ENCODE data around the gene B9D1. TPM values are rescaled to one million over a fixed set of nuclear protein-coding genes. Genes with fewer than 3 reads are reported as not detected.

The B9D1 gene
- total RNA-seq, 1 donor from 2014 or later, result 6.7 TPM

GRCh38 chr17:19332371-19333131 is 30.0 kb downstream of the B9D1 start:
- intact Hi-C loops (cut with micrococcal nuclease), result no loop called here
- Mint-ChIP-seq H3K4me1 (ENCODE audit: low read depth) (peaks cover 3% of the 10 kb centered on the region), H3K9me3 (no peaks in the 10 kb centered on the region), H3K27ac (no peak overlapping the region), H3K27me3 (ENCODE audit: low read depth) (peaks cover 2% of the 10 kb centered on the region), H3K4me3 (ENCODE audit: low read depth) (no peak overlapping the region), H3K36me3 (ENCODE audit: low read depth) (no peaks in the 10 kb centered on the region)
- no peak for DNase-seq (ENCODE audit: low spot score)

- Mint-ChIP-seq H3K27me3 (ENCODE audit: low read depth) (peaks cover 2% of the 10 kb centered on the region), H3K4me1 (ENCODE audit: low read depth) (peaks cover 3% of the 10 kb centered on the region), H3K36me3 (ENCODE audit: low read depth) (no peaks in the 10 kb centered on the region), H3K4me3 (ENCODE audit: low read depth) (no peak overlapping the region), H3K9me3 (no peaks in the 10 kb centered on the region), H3K27ac (no peak overlapping the region)
- intact Hi-C loops (cut with micrococcal nuclease), result no loop called here
- DNase-seq (ENCODE audit: low spot score), result no peak
Observed at GRCh38 chr17:19331543-19332245, 30.8 kb downstream of the B9D1 start.

GRCh38 chr17:19331134-19331533 is 31.4 kb downstream of the B9D1 start:
- Mint-ChIP-seq H3K9me3 (no peaks in the 10 kb centered on the region), H3K36me3 (ENCODE audit: low read depth) (no peaks in the 10 kb centered on the region), H3K4me1 (ENCODE audit: low read depth) (peaks cover 3% of the 10 kb centered on the region), H3K27me3 (ENCODE audit: low read depth) (peaks cover 2% of the 10 kb centered on the region), H3K27ac (no peak overlapping the region), H3K4me3 (ENCODE audit: low read depth) (no peak overlapping the region)
- no peak for DNase-seq (ENCODE audit: low spot score)
- intact Hi-C loops (cut with micrococcal nuclease), result no loop called here

GRCh38 chr17:19330271-19330670 is 32.3 kb downstream of the B9D1 start:
- DNase-seq (ENCODE audit: low spot score), result no peak
- Mint-ChIP-seq H3K36me3 (ENCODE audit: low read depth) (no peaks in the 10 kb centered on the region), H3K9me3 (peaks cover 6% of the 10 kb centered on the region), H3K4me1 (ENCODE audit: low read depth) (peaks cover 3% of the 10 kb centered on the region), H3K27me3 (ENCODE audit: low read depth) (peaks cover 2% of the 10 kb centered on the region), H3K27ac (no peak overlapping the region), H3K4me3 (ENCODE audit: low read depth) (no peak overlapping the region)
- intact Hi-C loops (cut with micrococcal nuclease), result no loop called here

- Mint-ChIP-seq H3K9me3 (peaks cover 10% of the 10 kb centered on the region), H3K27ac (no peak overlapping the region), H3K4me1 (ENCODE audit: low read depth) (peaks cover 3% of the 10 kb centered on the region), H3K27me3 (ENCODE audit: low read depth) (peaks cover 6% of the 10 kb centered on the region), H3K4me3 (ENCODE audit: low read depth) (no peak overlapping the region), H3K36me3 (ENCODE audit: low read depth) (no peaks in the 10 kb centered on the region)
- intact Hi-C loops (cut with micrococcal nuclease), result no loop called here
- no peak for DNase-seq (ENCODE audit: low spot score)
Observed at GRCh38 chr17:19329839-19330238, 32.7 kb downstream of the B9D1 start.

DNA sequence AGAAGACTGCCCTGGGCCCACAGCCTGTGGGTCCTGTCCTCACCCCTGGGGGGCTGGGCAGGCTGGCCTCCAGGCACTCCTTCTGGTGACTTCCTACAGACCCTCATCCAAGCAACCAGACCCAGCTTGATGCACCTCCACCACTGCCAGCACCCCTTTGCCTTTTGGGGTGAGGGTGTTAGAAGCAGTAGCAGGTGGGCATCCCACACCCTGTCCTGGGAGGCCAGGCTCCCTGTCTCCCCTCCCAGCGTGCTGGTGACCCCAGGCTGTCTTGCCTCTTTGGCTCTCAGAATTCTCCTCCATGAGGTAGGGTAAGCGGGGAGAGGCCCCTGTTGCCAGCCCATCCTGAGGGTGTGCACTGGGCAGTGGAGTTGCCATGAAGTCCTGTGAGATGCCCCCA is 33.4 kb downstream of the B9D1 start:
- H3K36me3 Mint-ChIP-seq (ENCODE audit: low read depth), result no peaks in the 10 kb centered on the region
- no peak overlapping the region for H3K27ac Mint-ChIP-seq
- intact Hi-C loops (cut with micrococcal nuclease), result no loop called here
- H3K4me3 Mint-ChIP-seq (ENCODE audit: low read depth), result no peak overlapping the region
- H3K4me1 Mint-ChIP-seq (ENCODE audit: low read depth), result peaks cover 3% of the 10 kb centered on the region
- peaks cover 13% of the 10 kb centered on the region for H3K9me3 Mint-ChIP-seq
- no peak for DNase-seq (ENCODE audit: low spot score)
- H3K27me3 Mint-ChIP-seq (ENCODE audit: low read depth), result peaks cover 6% of the 10 kb centered on the region

DNA sequence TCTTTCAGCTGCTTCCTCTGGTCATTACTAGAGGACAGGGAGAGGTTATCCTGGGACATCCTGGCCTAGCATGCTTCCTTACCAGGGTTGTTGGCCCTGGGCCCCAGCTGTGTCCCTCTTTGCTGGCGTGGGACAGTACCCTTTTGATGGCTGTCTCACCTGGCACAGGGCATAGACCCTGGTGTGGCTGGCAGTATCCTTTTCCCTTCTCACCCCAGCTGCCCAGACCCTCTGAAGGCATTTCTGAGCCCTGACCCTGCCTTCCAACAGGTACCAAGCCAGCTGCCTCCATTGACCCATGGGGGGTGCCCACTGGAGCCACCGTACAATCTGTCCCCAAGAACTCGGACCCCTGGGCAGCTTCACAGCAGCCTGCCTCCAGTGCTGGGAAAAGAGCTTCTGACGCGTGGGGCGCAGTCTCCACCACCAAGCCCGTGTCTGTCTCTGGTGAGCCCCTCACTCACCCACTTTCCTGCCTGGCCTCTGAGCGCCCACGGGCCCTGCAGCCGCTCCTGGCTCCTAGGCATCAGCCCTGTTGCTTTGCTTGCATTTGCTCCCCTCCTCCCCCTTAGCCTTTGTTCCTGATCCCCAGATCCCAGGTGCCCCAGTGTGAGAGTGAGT is 34.0 kb downstream of the B9D1 start:
- no peak for DNase-seq (ENCODE audit: low spot score)
- H3K4me3 Mint-ChIP-seq (ENCODE audit: low read depth), result no peak overlapping the region
- H3K9me3 Mint-ChIP-seq, result peaks cover 13% of the 10 kb centered on the region
- H3K4me1 Mint-ChIP-seq (ENCODE audit: low read depth), result peaks cover 3% of the 10 kb centered on the region
- H3K27me3 Mint-ChIP-seq (ENCODE audit: low read depth), result peaks cover 8% of the 10 kb centered on the region
- intact Hi-C loops (cut with micrococcal nuclease), result no loop called here
- no peaks in the 10 kb centered on the region for H3K36me3 Mint-ChIP-seq (ENCODE audit: low read depth)
- no peak overlapping the region for H3K27ac Mint-ChIP-seq

DNA sequence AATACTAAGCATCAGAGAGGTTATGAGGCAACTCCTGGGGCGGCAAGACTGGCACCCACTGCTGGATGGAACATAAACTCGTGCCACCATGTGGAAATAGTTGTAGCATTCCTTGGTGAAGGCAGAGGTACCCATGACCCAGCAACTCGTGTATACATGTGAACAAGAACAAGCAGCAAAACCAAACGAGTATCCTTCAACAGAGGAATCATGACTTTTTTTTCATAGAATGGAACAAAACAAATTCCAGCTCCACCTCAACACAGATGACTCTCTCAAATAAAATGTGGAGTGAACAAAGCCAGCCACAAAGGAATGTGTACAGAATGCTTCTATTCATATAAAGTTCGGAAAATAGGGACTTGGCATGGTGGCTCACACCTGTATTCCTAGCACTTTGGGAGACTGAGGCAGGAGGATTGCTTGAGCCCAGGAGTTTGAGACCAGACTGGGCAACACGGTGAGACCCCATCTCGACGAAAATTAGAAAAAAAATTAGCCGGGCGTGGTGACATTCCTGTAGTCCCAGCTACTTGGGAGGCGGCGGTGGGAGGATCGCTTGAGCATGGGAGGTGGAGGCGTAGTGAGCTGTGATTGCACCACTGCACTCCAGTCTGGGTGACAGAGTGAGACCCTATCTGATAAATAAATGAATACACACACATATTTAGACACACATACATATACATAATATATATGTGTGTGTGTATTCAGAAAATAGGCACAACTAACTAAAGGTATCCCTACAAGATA is 35.3 kb downstream of the B9D1 start:
- H3K9me3 Mint-ChIP-seq, result peaks cover 13% of the 10 kb centered on the region
- H3K27ac Mint-ChIP-seq, result no peak overlapping the region
- H3K27me3 Mint-ChIP-seq (ENCODE audit: low read depth), result peaks cover 15% of the 10 kb centered on the region
- no peak overlapping the region for H3K4me3 Mint-ChIP-seq (ENCODE audit: low read depth)
- no peaks in the 10 kb centered on the region for H3K4me1 Mint-ChIP-seq (ENCODE audit: low read depth)
- no peak for DNase-seq (ENCODE audit: low spot score)
- H3K36me3 Mint-ChIP-seq (ENCODE audit: low read depth), result no peaks in the 10 kb centered on the region
- intact Hi-C loops (cut with micrococcal nuclease), result no loop called here

GRCh38 chr17:19325542-19325941 is 37.0 kb downstream of the B9D1 start:
- H3K27me3 Mint-ChIP-seq (ENCODE audit: low read depth), result peaks cover 17% of the 10 kb centered on the region
- H3K9me3 Mint-ChIP-seq, result peaks cover 13% of the 10 kb centered on the region
- no peak overlapping the region for H3K27ac Mint-ChIP-seq
- no peak for DNase-seq (ENCODE audit: low spot score)
- H3K36me3 Mint-ChIP-seq (ENCODE audit: low read depth), result no peaks in the 10 kb centered on the region
- intact Hi-C loops (cut with micrococcal nuclease), result no loop called here
- H3K4me1 Mint-ChIP-seq (ENCODE audit: low read depth), result no peaks in the 10 kb centered on the region
- H3K4me3 Mint-ChIP-seq (ENCODE audit: low read depth), result no peak overlapping the region

DNA sequence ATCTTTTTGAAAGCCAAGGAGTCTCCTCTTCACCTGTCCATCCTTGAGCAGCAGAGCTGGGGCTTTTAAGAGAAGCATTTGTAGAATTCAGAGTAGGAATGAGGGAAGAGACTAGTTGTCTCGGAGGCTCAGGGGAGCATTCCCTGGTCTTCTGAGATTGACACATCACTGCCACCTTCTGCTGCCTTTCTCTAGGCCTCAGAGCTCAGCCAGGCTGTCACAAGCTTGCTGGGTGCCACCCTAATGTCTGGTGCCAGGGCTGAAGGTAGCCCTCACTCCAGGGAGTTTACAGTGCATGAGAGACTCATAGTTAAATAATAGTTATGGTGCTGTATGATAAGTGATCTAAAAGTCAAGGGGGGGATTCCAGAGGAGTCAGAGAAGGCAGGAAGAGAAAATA is 39.7 kb downstream of the B9D1 start:
- H3K4me1 Mint-ChIP-seq (ENCODE audit: low read depth), result peaks cover 2% of the 10 kb centered on the region
- no peaks in the 10 kb centered on the region for H3K36me3 Mint-ChIP-seq (ENCODE audit: low read depth)
- peaks cover 17% of the 10 kb centered on the region for H3K27me3 Mint-ChIP-seq (ENCODE audit: low read depth)
- H3K4me3 Mint-ChIP-seq (ENCODE audit: low read depth), result no peak overlapping the region
- intact Hi-C loops (cut with micrococcal nuclease), result no loop called here
- H3K9me3 Mint-ChIP-seq, result peaks cover 13% of the 10 kb centered on the region
- DNase-seq (ENCODE audit: low spot score), result no peak
- no peak overlapping the region for H3K27ac Mint-ChIP-seq

DNA sequence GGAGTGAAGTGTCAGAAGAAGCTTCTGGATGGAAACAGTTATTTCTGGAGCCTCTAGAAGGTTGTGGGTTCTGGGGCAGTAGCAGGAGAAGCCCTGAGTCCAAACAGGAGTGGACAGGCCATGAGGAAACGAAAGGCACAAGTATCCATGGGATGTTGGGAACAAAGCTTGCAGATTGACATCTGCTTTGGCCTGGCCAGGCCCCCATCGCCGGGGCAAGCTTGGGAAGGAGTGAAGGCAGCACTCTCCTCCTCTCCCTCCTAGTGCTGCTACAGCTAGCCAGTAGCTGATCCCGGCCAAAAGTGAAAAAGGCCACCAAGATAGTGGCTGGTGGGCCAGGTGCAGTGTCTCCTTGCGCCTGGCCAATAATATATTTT is 40.4 kb downstream of the B9D1 start:
- peaks cover 13% of the 10 kb centered on the region for H3K9me3 Mint-ChIP-seq
- H3K27ac Mint-ChIP-seq, result no peak overlapping the region
- no peak for DNase-seq (ENCODE audit: low spot score)
- H3K4me3 Mint-ChIP-seq (ENCODE audit: low read depth), result no peak overlapping the region
- peaks cover 2% of the 10 kb centered on the region for H3K4me1 Mint-ChIP-seq (ENCODE audit: low read depth)
- H3K36me3 Mint-ChIP-seq (ENCODE audit: low read depth), result no peaks in the 10 kb centered on the region
- intact Hi-C loops (cut with micrococcal nuclease), result no loop called here
- H3K27me3 Mint-ChIP-seq (ENCODE audit: low read depth), result peaks cover 17% of the 10 kb centered on the region

- Mint-ChIP-seq H3K9me3 (peaks cover 13% of the 10 kb centered on the region), H3K4me3 (ENCODE audit: low read depth) (no peak overlapping the region), H3K36me3 (ENCODE audit: low read depth) (no peaks in the 10 kb centered on the region), H3K27ac (no peak overlapping the region), H3K4me1 (ENCODE audit: low read depth) (peaks cover 2% of the 10 kb centered on the region), H3K27me3 (ENCODE audit: low read depth) (peaks cover 17% of the 10 kb centered on the region)
- intact Hi-C loops (cut with micrococcal nuclease), result no loop called here
- DNase-seq (ENCODE audit: low spot score), result no peak
Observed at GRCh38 chr17:19321481-19322128, 40.9 kb downstream of the B9D1 start.

Measured in activated T-helper 2 cell treated with anti-CD3 and anti-CD28 coated beads, Interferon-gamma antibody, Interleukin-2, Interleukin-4, amounts not matched to agents 10 μg/mL and 5 μg/mL and 100 μg/mL, durations not matched to agents 14 hours and 24 hours and 36 hours (primary cell).